H1 (cell line): Measurements from ENCODE around the gene RNF220. TPM values are rescaled to one million over a fixed set of nuclear protein-coding genes. Genes with fewer than 3 reads are reported as not detected.

Source experiments
- CTCF ChIA-PET: fragments of 300-600 bp; sonication (Branson Sonifier 250); formaldehyde crosslinking; loops from one replicate; lab custom pipeline; 2021; ENCODE audit not compliant: partially characterized antibody; lab: Charles Lee
- POLR2A ChIA-PET: fragments of 300-600 bp; sonication (Branson Sonifier 250); formaldehyde crosslinking; loops from one replicate; lab custom pipeline; 2021; ENCODE audit warnings: inconsistent platforms; ENCODE audit not compliant: partially characterized antibody; lab: Charles Lee
- DNase-seq, 2 experiments: peaks; one replicate each; pipeline versions ENCODE4 v3.0.0 to v3.0.0-alpha.2; 2010 to 2022; ENCODE audit warnings: low spot score in 2 of 2, low read depth in 1 of 2, mixed read lengths in 1 of 2
- FAIRE-seq: peaks from 2 replicates; lab custom pipeline; 2011; peaks lifted over from hg19 to GRCh38; lab: Jason Lieb, UNC
- H2AFZ ChIP-seq: 2 replicates; pipeline ENCODE4 v1.8.1; 2012; ENCODE audit warnings: low read length, inconsistent platforms
- H2AK5ac ChIP-seq: 2 replicates; pipeline ENCODE4 v1.6.1; 2013; ENCODE audit warnings: low read depth, low read length
- H2BK120ac ChIP-seq: replicated peaks from 2 replicates; pipeline ENCODE3; 2013; ENCODE audit warnings: low read depth, low read length, inconsistent platforms
- H2BK12ac ChIP-seq: 2 replicates; pipeline ENCODE4 v1.6.1; 2013; ENCODE audit warnings: low read depth, low read length
- H2BK15ac ChIP-seq: 2 replicates; pipeline ENCODE4 v1.6.1; 2013; ENCODE audit warnings: low read length
- H2BK20ac ChIP-seq: 2 replicates; pipeline ENCODE4 v1.6.1; 2013; ENCODE audit warnings: low read length
- H2BK5ac ChIP-seq: 2 replicates; pipeline ENCODE4 v1.6.1; 2013; ENCODE audit warnings: low read depth, low read length
- H3K14ac ChIP-seq: 2 replicates; pipeline ENCODE4 v1.6.1; 2013; ENCODE audit warnings: inconsistent platforms; ENCODE audit not compliant: insufficient read length
- H3K18ac ChIP-seq: 2 replicates; pipeline ENCODE4 v1.6.1; 2013; ENCODE audit warnings: low read length; ENCODE audit errors: extremely low read depth
- H3K23ac ChIP-seq: 2 replicates; pipeline ENCODE4 v1.6.1; 2013; ENCODE audit warnings: inconsistent platforms; ENCODE audit not compliant: insufficient read length
- H3K23me2 ChIP-seq: 2 replicates; pipeline ENCODE4 v1.6.1; 2013; ENCODE audit warnings: low read depth, low read length
- H3K27ac ChIP-seq: 2 replicates; pipeline ENCODE4 v1.6.1; 2011; ENCODE audit warnings: low read depth, low read length, inconsistent platforms
- H3K27me3 ChIP-seq, 4 experiments: replicated peaks in 1 of 4; 1 replicate in 1 of 4; 2 replicates in 3 of 4; pipeline versions ENCODE4 v1.6.1 to v1.8.1; 2011 to 2013; ENCODE audit warnings: low read length in 3 of 4, mild to moderate bottlenecking in 3 of 4, inconsistent platforms in 2 of 4, mixed read lengths in 2 of 4, moderate library complexity in 1 of 4; ENCODE audit not compliant: control insufficient read depth in 3 of 4, insufficient read depth in 3 of 4; ENCODE audit errors: extremely low read depth in 1 of 4
- H3K36me3 ChIP-seq, 4 experiments: 2 replicates each; pipeline versions ENCODE4 v1.6.1 to v1.8.1; 2011 to 2013; ENCODE audit warnings: mild to moderate bottlenecking in 4 of 4, low read length in 3 of 4, moderate library complexity in 2 of 4, control low read depth in 1 of 4, inconsistent platforms in 1 of 4; ENCODE audit not compliant: insufficient read depth in 4 of 4, control insufficient read depth in 2 of 4
- H3K4ac ChIP-seq: replicated peaks from 2 replicates; pipeline ENCODE3; 2013; ENCODE audit warnings: low read length, low read depth, mixed read lengths, inconsistent platforms; ENCODE audit not compliant: insufficient read length
- H3K4me1 ChIP-seq, 4 experiments: replicated peaks in 1 of 4; 1 replicate in 1 of 4; 2 replicates in 3 of 4; pipeline versions ENCODE4 v1.6.1 to v1.8.1; 2011 to 2013; ENCODE audit warnings: low read length in 3 of 4, inconsistent platforms in 2 of 4, mixed read lengths in 1 of 4; ENCODE audit not compliant: insufficient read depth in 4 of 4, control insufficient read depth in 3 of 4
- H3K4me2 ChIP-seq, 2 experiments: 2 replicates each; pipeline versions ENCODE4 v1.6.1 to v1.8.1; 2011 to 2013; ENCODE audit warnings: low read depth in 2 of 2, low read length in 2 of 2, control low read depth in 1 of 2, inconsistent platforms in 1 of 2, mild to moderate bottlenecking in 1 of 2; ENCODE audit not compliant: insufficient read depth in 1 of 2
- H3K4me3 ChIP-seq, 4 experiments: fragments of 200-600, 300-600 bp in 1 of 4; sonication (generic), shearing (Covaris generic), sonication (Bioruptor Twin) in 1 of 4; 2 replicates each; pipeline versions ENCODE4 v1.5.1 to v1.8.1; 2011 to 2016; ENCODE audit warnings: low read length in 4 of 4, low read depth in 3 of 4, control low read depth in 2 of 4, inconsistent platforms in 2 of 4, mild to moderate bottlenecking in 2 of 4, mixed read lengths in 1 of 4, moderate library complexity in 1 of 4; ENCODE audit not compliant: insufficient read depth in 2 of 4; ENCODE audit errors: extremely low read depth in 1 of 4
- H3K56ac ChIP-seq: replicated peaks from 2 replicates; pipeline ENCODE3; 2013; ENCODE audit warnings: low read depth, mild to moderate bottlenecking, mixed read lengths, low read length, inconsistent platforms; ENCODE audit not compliant: insufficient read length
- H3K79me1 ChIP-seq: 2 replicates; pipeline ENCODE4 v1.6.1; 2013; ENCODE audit warnings: low read depth, low read length, control low read depth
- H3K79me2 ChIP-seq, 2 experiments: 2 replicates each; pipeline versions ENCODE4 v1.6.1 to v1.8.1; 2012 to 2013; ENCODE audit warnings: low read length in 2 of 2, mild to moderate bottlenecking in 2 of 2, inconsistent platforms in 1 of 2; ENCODE audit not compliant: insufficient read depth in 2 of 2, control insufficient read depth in 1 of 2
- H3K9ac ChIP-seq, 4 experiments: replicated peaks in 1 of 4; 1 replicate in 1 of 4; 2 replicates in 3 of 4; pipeline versions ENCODE4 v1.6.1 to v1.8.1; 2011 to 2013; ENCODE audit warnings: low read depth in 3 of 4, low read length in 3 of 4, control low read depth in 2 of 4, mild to moderate bottlenecking in 2 of 4, moderate library complexity in 2 of 4, inconsistent platforms in 1 of 4; ENCODE audit errors: extremely low read depth in 1 of 4
- H3K9me3 ChIP-seq, 2 experiments: 2 replicates each; pipeline versions ENCODE4 v1.6.1 to v1.8.1; 2012 to 2013; ENCODE audit warnings: mild to moderate bottlenecking in 2 of 2, moderate library complexity in 2 of 2, control low read depth in 1 of 2, inconsistent platforms in 1 of 2, low read depth in 1 of 2, low read length in 1 of 2, mixed read lengths in 1 of 2; ENCODE audit not compliant: insufficient read depth in 2 of 2
- H4K20me1 ChIP-seq, 2 experiments: replicated peaks in 1 of 2; 2 replicates each; pipeline versions ENCODE3 to v1.8.1; 2011 to 2013; ENCODE audit warnings: inconsistent platforms in 2 of 2, low read length in 2 of 2, mild to moderate bottlenecking in 1 of 2; ENCODE audit not compliant: insufficient read depth in 2 of 2, control insufficient read depth in 1 of 2
- H4K5ac ChIP-seq: 2 replicates; pipeline ENCODE4 v1.6.1; 2013; ENCODE audit warnings: low read length, low read depth, mixed read lengths, inconsistent platforms; ENCODE audit not compliant: insufficient read length
- H4K8ac ChIP-seq: 2 replicates; pipeline ENCODE4 v1.8.0; 2013; ENCODE audit warnings: mild to moderate bottlenecking, moderate library complexity, low read length, inconsistent platforms; ENCODE audit not compliant: insufficient read depth; ENCODE audit errors: extremely low read depth
- H4K91ac ChIP-seq: replicated peaks from 2 replicates; pipeline ENCODE3; 2013; ENCODE audit warnings: low read length, mixed read lengths, inconsistent platforms; ENCODE audit not compliant: insufficient read length
- CREB1 ChIP-seq: IDR thresholded peaks from 2 replicates; pipeline ENCODE4 v1.6.1; 2012; ENCODE audit warnings: inconsistent platforms
- MAFK ChIP-seq: IDR thresholded peaks from 2 replicates; pipeline ENCODE4 v1.6.1; 2012; ENCODE audit warnings: low read depth, mild to moderate bottlenecking, improper control_type of control experiment, low read length
- POLR2AphosphoS5 ChIP-seq: IDR thresholded peaks from 2 replicates; pipeline ENCODE4 v1.6.1; 2011; ENCODE audit warnings: low read depth, low read length
- RBBP5 ChIP-seq: IDR thresholded peaks from 2 replicates; pipeline ENCODE4 v1.7.1; 2012; ENCODE audit warnings: low read depth, mild to moderate bottlenecking, inconsistent platforms, low read length, moderate library complexity, borderline replicate concordance
- RNF2 ChIP-seq: fragments of 200-900, 300-1000 bp; sonication (generic); IDR thresholded peaks from 2 replicates; pipeline ENCODE4 v1.7.1; 2016; ENCODE audit warnings: borderline replicate concordance, low read depth, mild to moderate bottlenecking, antibody characterized with exemption, low read length; ENCODE audit not compliant: poor library complexity, severe bottlenecking; ENCODE audit errors: missing control alignments
- SP2 ChIP-seq: IDR thresholded peaks from 2 replicates; pipeline ENCODE4 v1.6.1; 2012; ENCODE audit warnings: mild to moderate bottlenecking, low read length, inconsistent platforms
- TAF7 ChIP-seq: optimal IDR thresholded peaks from 2 replicates; pipeline ENCODE3; 2011; ENCODE audit warnings: low read depth, mild to moderate bottlenecking, inconsistent platforms, low read length, moderate library complexity, borderline replicate concordance
- TEAD4 ChIP-seq: IDR thresholded peaks from 2 replicates; pipeline ENCODE4 v1.6.1; 2012; ENCODE audit warnings: low read depth, low read length, inconsistent platforms, mixed read lengths
- ZNF274 ChIP-seq: IDR thresholded peaks from 2 replicates; pipeline ENCODE4 v1.7.0; 2012; ENCODE audit warnings: low read length, borderline replicate concordance; ENCODE audit errors: extremely low read depth
- WGBS, 2 experiments: shearing (Covaris generic) in 1 of 2; methylation state at CpG; one replicate each; pipeline versions ENCODE4 v1.1.6 to v1.1.7; 2013 to 2015; ENCODE audit warnings: low lambda C conversion rate in 2 of 2, mixed read lengths in 2 of 2, inconsistent platforms in 1 of 2, low coverage in 1 of 2, missing lambda C conversion rate in 1 of 2; ENCODE audit not compliant: insufficient replicate concordance in 2 of 2, insufficient coverage in 1 of 2, insufficient read length in 1 of 2; ENCODE audit errors: extremely low coverage in 1 of 2, missing lambda C conversion rate in 1 of 2; 5-methylcytosine and 5-hydroxymethylcytosine counted together
- polyA plus RNA-seq, 7 experiments: library from polyadenylated mRNA; depleted of rRNA in 3 of 7; stranded (reverse) in 5 of 7; unstranded in 2 of 7; fragments of >200 nt in 5 of 7; fragments of 200-250 nt in 2 of 7; gene quantifications; 1 replicate in 5 of 7; 2 replicates in 1 of 7; 4 replicates in 1 of 7; pipeline versions ENCODE4 v1.2.1 to v1.2.3, GENCODE V29; 2011 to 2013; ENCODE audit warnings: missing spikeins in 2 of 7, mixed read lengths in 2 of 7
- total RNA-seq: library from RNA; stranded (reverse); fragmentation: NEBNext Ultra II Directional; extraction: Animal tissue kit (Norgen Biotek cat#: 25700); gene quantifications from 2 replicates; pipeline ENCODE4 v1.2.1, GENCODE V29; 2021
- TF ChIP-seq, protein P1 (sequence below): IDR thresholded peaks from 2 replicates; pipeline ENCODE4 v1.6.1; 2012; ENCODE audit warnings: inconsistent platforms

RNF220 gene
- total and polyA plus RNA-seq, 2 of the 8 experiments (the other 6 are each of a cell fraction or from before 2014, with no cell fraction given): 123 to 160 TPM

DNA sequence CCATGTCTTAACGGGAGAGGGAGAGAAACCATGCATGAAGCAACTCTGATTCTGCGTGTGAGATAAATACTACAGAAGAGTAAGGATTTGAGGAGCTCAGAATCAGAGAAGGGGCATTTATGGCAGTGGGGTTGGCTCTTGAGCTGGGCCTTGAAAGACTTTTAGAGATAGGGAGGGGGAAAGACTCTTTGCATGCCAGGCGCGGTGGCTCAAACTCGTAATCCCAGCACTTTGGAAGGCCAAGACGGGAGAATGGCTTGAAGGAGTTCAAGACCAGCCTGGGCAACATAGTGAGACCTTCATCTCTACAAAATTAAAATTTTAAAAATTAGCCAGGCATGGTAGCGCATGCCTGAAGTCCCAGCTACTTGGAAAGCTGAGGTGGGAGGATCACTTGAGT lies 270.1 kb downstream of the RNF220 start:
- H4K91ac ChIP-seq: no peak overlapping the region
- POLR2A ChIA-PET: interaction anchor here (1.1 to 2.8 kb wide), 5 partner anchors 29 to 100 kb away, joined by 3 to 23 read pairs (median 4); partner anchors contain the start of gene RPS8
- H3K4ac ChIP-seq: no peak overlapping the region
- H2BK15ac ChIP-seq: no peak overlapping the region
- no peak overlapping the region for H3K23ac ChIP-seq
- no peak overlapping the region for H2AK5ac ChIP-seq
- FAIRE-seq (no peak), DNase-seq (no peak)
- no peak overlapping the region for H4K5ac ChIP-seq
- H3K9ac ChIP-seq: 0 out of 7 replicates have a peak overlapping the region, but pooled peaks of 1 of the 4 experiments have one; percentile 64
- H3K79me1 ChIP-seq: no peaks in the 10 kb centered on the region
- 90% methylated on average over 7 of the region's 7 CpGs; no CpG with 5 or more reads in 1 of the 2 experiments for WGBS, 2 experiments
- no peaks in the 10 kb centered on the region for H3K79me2 ChIP-seq
- no peak overlapping the region for H3K56ac ChIP-seq
- H3K23me2 ChIP-seq: peaks cover 11% of the 10 kb centered on the region
- H2BK12ac ChIP-seq: no peak overlapping the region
- no peak overlapping the region for H2BK120ac ChIP-seq
- CTCF ChIA-PET: interaction anchor here (0.7 to 3.5 kb wide), 6 partner anchors 9 to 455 kb away, joined by 3 to 20 read pairs (median 4); no protein-coding TSS in a partner anchor
- H3K9me3 ChIP-seq: no peaks in the 10 kb centered on the region
- no peak overlapping the region for H4K8ac ChIP-seq
- no peak overlapping the region for H2AFZ ChIP-seq
- no peak overlapping the region for H2BK20ac ChIP-seq
- no peaks in the 10 kb centered on the region for H4K20me1 ChIP-seq
- H3K18ac ChIP-seq: no peak overlapping the region
- no peaks in the 10 kb centered on the region; a peak in 2 of 8 replicates for H3K36me3 ChIP-seq
- H3K4me3 ChIP-seq: peak overlapping the region; percentile 48 to 93 (median 75); a peak in 7 of 8 replicates
- H3K4me2 ChIP-seq: peak overlapping the region; percentile 93 to 97
- no peak overlapping the region for H3K27ac ChIP-seq
- no peak overlapping the region for H2BK5ac ChIP-seq
- H3K14ac ChIP-seq: no peak overlapping the region
- peaks cover 4 to 11% (median 6%) of the 10 kb centered on the region in 4 experiments; a peak in 6 of 7 replicates for H3K4me1 ChIP-seq
- H3K27me3 ChIP-seq: no peaks in the 10 kb centered on the region; a peak in 1 of 7 replicates
- no peak for TF ChIP-seq ZNF274
- no peak for TF ChIP-seq SP2
- TF ChIP-seq MAFK: no peak
- no peak for TF ChIP-seq CREB1
- no peak for TF ChIP-seq RBBP5
- TF ChIP-seq, protein P1, sequence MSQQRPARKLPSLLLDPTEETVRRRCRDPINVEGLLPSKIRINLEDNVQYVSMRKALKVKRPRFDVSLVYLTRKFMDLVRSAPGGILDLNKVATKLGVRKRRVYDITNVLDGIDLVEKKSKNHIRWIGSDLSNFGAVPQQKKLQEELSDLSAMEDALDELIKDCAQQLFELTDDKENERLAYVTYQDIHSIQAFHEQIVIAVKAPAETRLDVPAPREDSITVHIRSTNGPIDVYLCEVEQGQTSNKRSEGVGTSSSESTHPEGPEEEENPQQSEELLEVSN: no peak
- no peak for TF ChIP-seq TEAD4
- TF ChIP-seq POLR2AphosphoS5: no peak
- no peak for TF ChIP-seq RNF2
- TF ChIP-seq TAF7: no peak
